Cardiac fibroblast (primary cell): ENCODE data around the gene ZFP36L1.

Experiments
- DNase-seq, 2 donors: peaks; one replicate each; pipeline versions ENCODE4 v3.0.0 to v3.0.0-alpha.2; 2010; ENCODE audit warnings: low read depth in 2 of 2
- H3K4me3 ChIP-seq, 2 donors: replicated peaks in 1 of 2; 1 replicate in 1 of 2; 2 replicates in 1 of 2; pipeline ENCODE4 v1.5.1; 2011; ENCODE audit warnings: low read depth in 2 of 2, low read length in 2 of 2, mild to moderate bottlenecking in 2 of 2, moderate library complexity in 1 of 2
- TF ChIP-seq, protein P1 (sequence below): IDR thresholded peaks from one replicate; pipeline ENCODE4 v1.5.1; 2011; ENCODE audit warnings: low read depth, mild to moderate bottlenecking, low read length, inconsistent platforms

Gene ZFP36L1

DNA sequence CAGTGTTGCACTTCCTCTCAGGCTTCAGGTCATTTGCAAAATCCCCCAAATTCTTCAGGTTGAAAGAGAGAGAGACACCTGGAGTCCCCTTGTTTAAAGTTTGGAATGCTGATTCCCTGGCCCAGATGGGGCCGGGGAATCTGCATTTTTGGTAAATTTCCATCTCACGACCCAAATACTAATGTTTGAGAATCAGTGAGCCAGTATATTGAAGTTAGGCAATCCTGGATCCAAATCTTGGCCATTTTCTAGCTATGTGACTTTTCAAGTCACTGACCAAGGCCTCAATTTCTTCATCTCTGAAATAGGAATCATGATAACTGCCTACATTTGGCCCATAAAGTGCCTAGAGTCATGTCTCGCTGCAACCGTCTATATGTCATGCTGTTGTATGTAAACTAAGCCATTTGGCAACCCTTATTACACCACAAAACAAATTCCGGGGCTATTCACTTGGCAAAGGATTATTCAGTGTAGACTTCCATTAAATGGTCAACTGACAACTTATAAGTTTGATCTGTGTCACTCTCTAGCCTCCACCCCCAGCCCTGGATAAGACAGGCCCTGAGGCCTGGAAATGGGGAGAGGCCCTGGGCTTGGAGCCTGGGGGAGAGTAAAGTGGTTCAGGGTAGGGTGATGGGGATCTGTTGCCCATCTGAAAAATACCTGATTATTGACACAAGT lies 3.7 kb upstream of the ZFP36L1 start:
- DNase-seq, result peak in 1 of 2 donors; percentile 31
- TF ChIP-seq, protein P1, sequence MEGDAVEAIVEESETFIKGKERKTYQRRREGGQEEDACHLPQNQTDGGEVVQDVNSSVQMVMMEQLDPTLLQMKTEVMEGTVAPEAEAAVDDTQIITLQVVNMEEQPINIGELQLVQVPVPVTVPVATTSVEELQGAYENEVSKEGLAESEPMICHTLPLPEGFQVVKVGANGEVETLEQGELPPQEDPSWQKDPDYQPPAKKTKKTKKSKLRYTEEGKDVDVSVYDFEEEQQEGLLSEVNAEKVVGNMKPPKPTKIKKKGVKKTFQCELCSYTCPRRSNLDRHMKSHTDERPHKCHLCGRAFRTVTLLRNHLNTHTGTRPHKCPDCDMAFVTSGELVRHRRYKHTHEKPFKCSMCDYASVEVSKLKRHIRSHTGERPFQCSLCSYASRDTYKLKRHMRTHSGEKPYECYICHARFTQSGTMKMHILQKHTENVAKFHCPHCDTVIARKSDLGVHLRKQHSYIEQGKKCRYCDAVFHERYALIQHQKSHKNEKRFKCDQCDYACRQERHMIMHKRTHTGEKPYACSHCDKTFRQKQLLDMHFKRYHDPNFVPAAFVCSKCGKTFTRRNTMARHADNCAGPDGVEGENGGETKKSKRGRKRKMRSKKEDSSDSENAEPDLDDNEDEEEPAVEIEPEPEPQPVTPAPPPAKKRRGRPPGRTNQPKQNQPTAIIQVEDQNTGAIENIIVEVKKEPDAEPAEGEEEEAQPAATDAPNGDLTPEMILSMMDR, result no peak
- peak overlapping the region; percentile 64 to 77 for H3K4me3 ChIP-seq

DNA sequence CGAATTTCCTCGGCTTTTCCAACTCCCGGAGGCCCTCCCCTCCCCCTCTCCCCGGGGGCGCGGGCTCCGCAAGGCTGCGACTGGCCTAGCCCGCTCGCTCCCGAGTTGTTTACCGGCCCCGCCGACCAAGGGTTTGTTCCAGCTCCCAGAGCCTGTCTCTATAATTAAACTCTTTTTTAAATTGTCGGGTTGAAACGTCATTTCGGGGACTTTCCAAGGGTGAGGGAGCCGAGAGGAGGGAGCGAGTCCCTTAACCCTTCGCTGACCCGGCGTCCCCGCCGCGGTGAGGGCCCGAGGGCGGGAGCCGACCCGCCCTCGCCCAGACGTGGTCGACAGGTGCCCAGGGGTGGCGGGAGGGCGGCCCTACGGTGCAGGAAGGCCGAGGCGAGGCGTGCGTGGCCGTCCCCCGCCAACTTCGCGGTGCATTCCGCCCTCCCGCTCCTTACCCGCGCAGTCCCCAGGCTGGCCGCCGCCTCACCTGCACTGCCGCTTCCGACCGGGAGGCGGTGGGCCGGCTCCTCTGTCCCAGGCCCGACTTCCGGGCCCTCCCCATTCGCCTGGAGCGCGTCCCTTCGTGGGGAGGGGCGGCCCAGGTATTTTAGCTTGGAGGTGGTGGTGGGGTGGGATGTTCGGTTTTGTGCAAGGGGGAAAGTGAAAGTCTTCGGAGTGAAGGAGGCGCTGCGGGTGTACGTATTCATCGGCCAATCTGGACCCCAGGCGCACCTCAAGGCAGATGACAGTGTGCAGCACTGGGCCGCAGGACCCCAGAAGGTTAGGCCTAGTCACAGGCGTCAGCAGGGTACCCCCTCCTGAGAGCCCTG lies 2.9 kb upstream of the ZFP36L1 start:
- DNase-seq, result peak; percentile 80 to 87
- TF ChIP-seq, protein P1, result peak; percentile 65
- H3K4me3 ChIP-seq, result peak overlapping the region; percentile 64 to 77

DNA sequence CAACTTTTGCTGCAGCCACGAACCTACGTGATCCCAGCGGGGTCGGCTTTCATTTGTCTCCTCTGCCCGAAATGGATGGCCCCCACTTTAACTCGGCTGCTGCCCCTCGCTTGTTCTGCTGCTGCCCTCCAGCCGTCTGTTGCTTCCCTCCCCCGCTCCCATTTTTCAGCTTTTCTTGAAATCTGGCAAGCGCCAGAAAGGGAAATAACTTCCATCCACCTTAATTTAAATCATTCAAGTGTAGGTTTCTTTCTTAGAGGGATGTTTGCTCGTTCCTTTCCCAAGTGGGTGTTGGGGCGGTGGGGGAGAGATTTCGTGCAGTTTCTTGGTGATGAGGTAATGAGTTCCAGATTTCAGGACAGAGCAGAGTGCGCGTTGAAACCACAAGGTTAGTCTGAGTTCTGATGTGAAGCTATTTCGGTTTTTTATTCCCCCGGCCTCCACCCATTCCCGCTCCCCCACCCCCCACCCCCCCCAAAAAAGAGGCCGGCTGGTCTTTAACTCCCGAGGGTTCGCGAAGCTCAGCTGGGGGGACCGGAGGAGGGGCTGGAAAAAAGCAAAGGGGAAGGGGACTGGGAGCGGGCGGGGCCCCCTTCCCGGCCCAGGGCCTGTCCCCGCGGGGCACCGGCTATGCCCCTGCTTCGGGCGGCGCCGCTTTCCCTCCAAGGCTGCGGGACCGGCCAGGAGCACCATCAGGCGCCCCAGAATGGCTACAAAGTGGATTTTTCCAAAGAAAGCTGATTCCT lies 2.2 kb upstream of the ZFP36L1 start:
- peak; percentile 91 to 93 for DNase-seq

DNA sequence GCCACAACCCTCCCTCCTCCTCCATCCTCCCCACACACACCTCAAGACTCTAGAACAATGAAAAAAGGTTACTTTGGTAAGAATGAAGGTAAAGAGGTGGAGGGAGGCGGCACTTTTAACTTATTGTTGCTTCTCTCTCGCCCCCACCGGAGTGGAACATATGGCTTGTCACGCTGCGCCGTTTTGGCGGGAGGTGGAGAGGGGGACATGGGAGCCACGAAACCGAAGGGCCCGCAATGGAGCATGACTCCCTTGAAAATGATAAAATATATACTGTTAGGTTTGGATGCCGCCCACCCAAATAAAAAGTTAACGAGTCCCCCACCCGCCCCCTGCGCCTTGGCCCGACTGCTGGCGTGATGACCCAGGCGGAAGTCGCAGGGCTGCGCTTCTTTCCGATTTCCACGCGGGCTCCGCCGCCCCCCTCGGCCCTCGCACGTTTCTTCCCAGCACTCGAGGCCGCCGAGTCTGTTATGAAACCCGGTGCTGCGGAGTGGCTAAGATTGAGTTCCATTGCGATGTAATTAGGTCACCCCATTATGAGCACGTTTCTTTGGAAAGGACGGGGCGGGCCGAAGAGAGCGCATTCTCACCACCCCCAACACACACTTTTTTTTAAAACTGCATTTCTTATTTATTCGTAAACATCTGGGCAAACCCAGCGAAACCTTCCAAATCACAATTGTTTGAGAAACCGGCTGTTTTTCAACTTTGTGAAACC lies 1.4 kb upstream of the ZFP36L1 start:
- peak overlapping the region; percentile 64 to 77 for H3K4me3 ChIP-seq
- TF ChIP-seq, protein P1, result no peak
- peak; percentile 96 to 97 for DNase-seq

More for the DNA sequence above, 2.2 kb upstream of the ZFP36L1 start:
- H3K4me3 ChIP-seq, result peak overlapping the region; percentile 64 to 77
- TF ChIP-seq, protein P1, result no peak

DNA sequence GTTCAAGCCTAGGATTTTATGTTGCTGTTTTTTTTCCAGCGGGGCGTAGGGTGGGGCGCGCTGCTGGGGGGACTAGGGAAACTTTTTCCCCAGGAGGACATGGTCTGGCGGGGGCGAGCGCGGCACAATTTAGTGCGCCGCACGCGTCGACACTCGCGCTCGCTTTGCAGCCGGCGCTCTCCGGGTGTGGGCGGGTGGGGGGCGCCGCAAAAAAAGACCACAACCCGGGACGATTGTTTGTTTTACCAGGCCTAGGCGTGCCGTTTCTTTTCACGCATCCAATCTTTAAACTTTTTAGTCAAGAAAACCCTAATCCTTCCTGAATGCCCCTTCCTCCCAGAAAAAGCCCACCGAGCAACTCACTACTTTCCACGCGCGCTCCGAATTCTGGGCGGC lies 865 bp upstream of the ZFP36L1 start:
- peak overlapping the region; percentile 64 to 77 for H3K4me3 ChIP-seq
- DNase-seq, result no peak
- TF ChIP-seq, protein P1, result no peak

DNA sequence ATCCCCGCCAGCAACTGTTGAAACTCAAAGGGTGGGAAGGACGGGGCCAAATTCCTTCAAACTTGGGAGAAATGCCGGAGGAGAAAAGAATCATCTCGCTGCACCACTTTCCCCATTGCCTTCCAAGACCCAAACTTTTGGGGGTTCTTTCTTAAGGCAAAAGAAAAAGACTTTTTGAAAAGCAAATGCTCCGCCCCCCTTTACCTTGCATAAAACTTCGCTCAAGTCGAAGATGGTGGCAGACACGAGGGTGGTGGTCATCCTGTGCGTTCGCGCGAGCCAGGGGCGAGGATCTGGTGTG lies 239 bp downstream of the ZFP36L1 start:
- TF ChIP-seq, protein P1, result no peak
- no peak for DNase-seq

More for the DNA sequence above, 239 bp downstream of the ZFP36L1 start:
- H3K4me3 ChIP-seq, result peak overlapping the region; percentile 77 to 95
